ENCODE results near the gene CAMTA1. TPM values are rescaled to one million over a fixed set of nuclear protein-coding genes. Genes with fewer than 3 reads are reported as not detected.

CAMTA1 gene
- total RNA-seq, 1 experiment from 2014 or later: 60.0 TPM

- H3K27me3 Mint-ChIP-seq (ENCODE audit: insufficient read depth, unreplicated experiment): peaks cover 9% of the 10 kb centered on the region
These were observed 787.4 kb downstream of the CAMTA1 start for GRCh38 chr1:7572654-7573152.

GRCh38 chr1:7573481-7573880 lies 788.2 kb downstream of the CAMTA1 start:
- DNase-seq: no peak
- CTCF ChIA-PET: no interaction called here
- H3K27me3 ChIP-seq (replicated peaks; ENCODE audit: control insufficient read depth, insufficient read depth, low read length): no peaks in the 10 kb centered on the region
- no peak overlapping the region for H3K4me3 Mint-ChIP-seq (ENCODE audit: unreplicated experiment)
- H3K4me1 Mint-ChIP-seq (ENCODE audit: low read depth, unreplicated experiment): no peaks in the 10 kb centered on the region
- H3K36me3 ChIP-seq (ENCODE audit: control insufficient read depth, insufficient read depth, low read length): no peaks in the 10 kb centered on the region
- H3K4me1 ChIP-seq: no peaks in the 10 kb centered on the region
- no peaks in the 10 kb centered on the region for H3K9me3 Mint-ChIP-seq (ENCODE audit: unreplicated experiment)
- intact Hi-C loops (cut with micrococcal nuclease; ENCODE audit: unreplicated experiment): no loop called here
- no peaks in the 10 kb centered on the region for H3K9me3 ChIP-seq
- H3K27ac Mint-ChIP-seq (ENCODE audit: unreplicated experiment): no peak overlapping the region
- H3K36me3 Mint-ChIP-seq (ENCODE audit: insufficient read depth, unreplicated experiment): no peaks in the 10 kb centered on the region
- no peak overlapping the region for H3K4me3 ChIP-seq (ENCODE audit: low read depth, low read length)
- H3K27me3 Mint-ChIP-seq (ENCODE audit: insufficient read depth, unreplicated experiment): peaks cover 9% of the 10 kb centered on the region
- POLR2A ChIA-PET: no interaction called here
- no TSS peak for BruUV-seq (replicated peaks)
- TF ChIP-seq CTCF (IDR thresholded peaks at IDR 0.05; ENCODE audit: insufficient read depth in 1 of 2, low read depth in 1 of 2, low read length in 1 of 2, severe bottlenecking in 1 of 2, unreplicated experiment in 1 of 2): no peak

More at GRCh38 chr1:7572654-7573152, 787.4 kb downstream of the CAMTA1 start:
- Mint-ChIP-seq H3K4me3 (ENCODE audit: unreplicated experiment) (no peak overlapping the region), H3K36me3 (ENCODE audit: insufficient read depth, unreplicated experiment) (no peaks in the 10 kb centered on the region), H3K27ac (ENCODE audit: unreplicated experiment) (no peak overlapping the region), H3K4me1 (ENCODE audit: low read depth, unreplicated experiment) (no peaks in the 10 kb centered on the region), H3K9me3 (ENCODE audit: unreplicated experiment) (no peaks in the 10 kb centered on the region)
- BruUV-seq (replicated peaks): no TSS peak
- H3K36me3 ChIP-seq (ENCODE audit: control insufficient read depth, insufficient read depth, low read length): no peaks in the 10 kb centered on the region
- no peaks in the 10 kb centered on the region for H3K9me3 ChIP-seq
- intact Hi-C loops (cut with micrococcal nuclease; ENCODE audit: unreplicated experiment): no loop called here
- POLR2A ChIA-PET: no interaction called here
- DNase-seq: no peak
- no peaks in the 10 kb centered on the region for H3K4me1 ChIP-seq
- no peak for TF ChIP-seq CTCF (IDR thresholded peaks at IDR 0.05; ENCODE audit: insufficient read depth in 1 of 2, low read depth in 1 of 2, low read length in 1 of 2, severe bottlenecking in 1 of 2, unreplicated experiment in 1 of 2)
- H3K27me3 ChIP-seq (replicated peaks; ENCODE audit: control insufficient read depth, insufficient read depth, low read length): no peaks in the 10 kb centered on the region
- H3K4me3 ChIP-seq (ENCODE audit: low read depth, low read length): no peak overlapping the region
- CTCF ChIA-PET: no interaction called here

- CTCF ChIA-PET: no interaction called here
- intact Hi-C loops (cut with micrococcal nuclease; ENCODE audit: unreplicated experiment): no loop called here
- no peak for TF ChIP-seq CTCF (IDR thresholded peaks at IDR 0.05; ENCODE audit: insufficient read depth in 1 of 2, low read depth in 1 of 2, low read length in 1 of 2, severe bottlenecking in 1 of 2, unreplicated experiment in 1 of 2)
- no peak overlapping the region for H3K27ac Mint-ChIP-seq (ENCODE audit: unreplicated experiment)
- Histone ChIP-seq H3K4me1 (no peaks in the 10 kb centered on the region), H3K36me3 (ENCODE audit: control insufficient read depth, insufficient read depth, low read length) (no peaks in the 10 kb centered on the region), H3K4me3 (ENCODE audit: low read depth, low read length) (no peak overlapping the region), H3K9me3 (no peaks in the 10 kb centered on the region), H3K27me3 (replicated peaks; ENCODE audit: control insufficient read depth, insufficient read depth, low read length) (no peaks in the 10 kb centered on the region)
- no peak for DNase-seq
- H3K36me3 Mint-ChIP-seq (ENCODE audit: insufficient read depth, unreplicated experiment): no peaks in the 10 kb centered on the region
- H3K9me3 Mint-ChIP-seq (ENCODE audit: unreplicated experiment): no peaks in the 10 kb centered on the region
- no peaks in the 10 kb centered on the region for H3K4me1 Mint-ChIP-seq (ENCODE audit: low read depth, unreplicated experiment)
- POLR2A ChIA-PET: no interaction called here
- no TSS peak for BruUV-seq (replicated peaks)
- H3K4me3 Mint-ChIP-seq (ENCODE audit: unreplicated experiment): no peak overlapping the region
- peaks cover 9% of the 10 kb centered on the region for H3K27me3 Mint-ChIP-seq (ENCODE audit: insufficient read depth, unreplicated experiment)
These were observed 789.1 kb downstream of the CAMTA1 start for GRCh38 chr1:7574121-7575040.
